Smooth muscle cell (in vitro differentiated cells): Measurements from ENCODE around the gene KIFAP3. TPM values are rescaled to one million over a fixed set of nuclear protein-coding genes. Genes with fewer than 3 reads are reported as not detected.

Source experiments
- DNase-seq: peaks from one replicate; lab custom pipeline; 2025; ENCODE audit not compliant: unreplicated experiment; lab: John Stamatoyannopoulos, UW
- H2AFZ ChIP-seq: fragments of 200-600 bp; sonication (generic); 2 replicates; pipeline ENCODE4 v1.6.0; 2016; ENCODE audit warnings: antibody characterized with exemption, low read depth, mild to moderate bottlenecking
- H3F3A ChIP-seq: fragments of 200-600 bp; sonication (generic); 2 replicates; pipeline ENCODE4 v1.6.0; 2017; ENCODE audit warnings: antibody characterized with exemption, low read depth
- H3K27ac ChIP-seq: fragments of 200-600 bp; sonication (generic); 2 replicates; pipeline ENCODE4 v1.5.1; 2016; ENCODE audit warnings: low read depth, mild to moderate bottlenecking
- H3K27me3 ChIP-seq: fragments of 200-600 bp; sonication (generic); 2 replicates; pipeline ENCODE4 v1.6.1; 2016; ENCODE audit warnings: low read depth, mild to moderate bottlenecking
- H3K36me3 ChIP-seq: fragments of 200-600 bp; sonication (generic); 2 replicates; pipeline ENCODE4 v1.5.1; 2016; ENCODE audit warnings: low read depth
- H3K4me1 ChIP-seq: fragments of 200-600 bp; sonication (generic); 2 replicates; pipeline ENCODE4 v1.5.1; 2016; ENCODE audit warnings: low read depth
- H3K4me2 ChIP-seq: fragments of 200-600 bp; sonication (generic); 2 replicates; pipeline ENCODE4 v1.6.0; 2016; ENCODE audit warnings: mild to moderate bottlenecking
- H3K4me3 ChIP-seq: fragments of 200-600 bp; sonication (generic); 2 replicates; pipeline ENCODE4 v1.5.1; 2016; ENCODE audit warnings: mild to moderate bottlenecking
- H3K79me2 ChIP-seq: fragments of 200-600 bp; sonication (generic); 2 replicates; pipeline ENCODE4 v1.6.0; 2016; ENCODE audit warnings: low read depth, mild to moderate bottlenecking
- H3K9ac ChIP-seq: fragments of 200-600 bp; sonication (generic); 2 replicates; pipeline ENCODE4 v1.6.0; 2016; ENCODE audit warnings: low read depth
- H3K9me3 ChIP-seq: fragments of 200-600 bp; sonication (generic); replicated peaks from 2 replicates; pipeline ENCODE4 v1.5.1; 2016; ENCODE audit warnings: low read depth
- H4K20me1 ChIP-seq: fragments of 200-600 bp; sonication (generic); 2 replicates; pipeline ENCODE4 v1.6.0; 2016; ENCODE audit warnings: low read depth
- WGBS: methylation state at CpG from one replicate; pipeline ENCODE4 v1.1.7; 2016; ENCODE audit warnings: low lambda C conversion rate; 5-methylcytosine and 5-hydroxymethylcytosine counted together
- polyA plus RNA-seq: library from polyadenylated mRNA; unstranded; fragments of >200 nt; fragmentation: Nextera tagmentation; extraction: Ambion mirVana; gene quantifications from 2 replicates; pipeline ENCODE4 v1.2.1, GENCODE V29; 2016
- total RNA-seq: library from RNA; depleted of rRNA; stranded (reverse); fragments of >200 nt; gene quantifications from 2 replicates; pipeline ENCODE4 v1.2.3, GENCODE V29; 2014
- TF ChIP-seq, protein P1 (sequence below): fragments of 200-600 bp; sonication (generic); IDR thresholded peaks from 2 replicates; pipeline ENCODE4 v1.5.1; 2017; ENCODE audit warnings: borderline replicate concordance, mild to moderate bottlenecking, antibody characterized with exemption; ENCODE audit not compliant: insufficient read depth, poor library complexity, severe bottlenecking

KIFAP3 gene
- total and polyA plus RNA-seq, 2 experiments from 2014 or later, result 37.1 to 55.3 TPM

DNA sequence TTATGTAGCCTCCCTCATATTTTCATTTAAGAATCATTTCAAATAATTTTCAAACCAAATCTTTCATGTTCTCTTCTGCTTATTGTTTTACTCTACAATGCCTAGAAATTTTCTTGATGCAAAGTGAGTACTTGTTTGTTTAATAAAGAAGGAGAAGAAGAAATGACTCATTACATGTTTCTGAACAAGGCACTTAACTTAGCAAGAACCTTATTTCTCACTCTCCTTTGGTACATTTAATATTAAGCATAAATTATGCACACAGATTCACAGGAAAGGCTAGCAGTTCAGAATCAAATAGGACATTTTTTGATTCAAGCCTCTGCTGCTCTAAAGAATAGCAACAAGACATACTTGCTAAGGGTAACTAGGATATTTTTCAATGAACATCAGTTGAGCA lies 189.9 kb downstream of the KIFAP3 start:
- DNase-seq, result no peak
- peaks cover 25% of the 10 kb centered on the region for H3K79me2 ChIP-seq

DNA sequence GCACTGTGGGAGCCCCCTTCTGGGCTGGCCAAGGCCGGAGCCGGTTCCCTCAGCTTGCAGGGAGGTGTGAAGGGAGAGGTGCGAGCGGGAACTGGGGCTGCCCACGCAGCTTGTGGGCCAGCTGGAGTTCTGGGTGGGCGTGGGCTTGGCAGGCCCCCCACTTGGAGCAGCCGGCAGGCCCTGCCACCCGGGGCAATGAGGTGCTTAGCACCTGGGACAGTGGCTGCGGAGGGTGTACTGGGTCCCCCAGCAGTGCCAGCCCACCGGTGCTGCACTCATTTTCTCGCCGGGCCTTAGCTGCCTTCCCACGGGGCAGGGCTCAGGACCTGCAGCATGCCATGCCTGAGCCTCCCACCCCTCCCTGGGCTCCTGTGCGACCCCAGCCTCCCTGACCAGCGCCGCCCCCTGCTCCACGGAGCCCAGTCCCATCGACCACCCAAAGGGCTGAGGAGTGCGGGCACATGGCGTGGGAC lies 192.4 kb downstream of the KIFAP3 start:
- Histone ChIP-seq H3K27ac (no peak overlapping the region), H3K4me1 (no peaks in the 10 kb centered on the region), H2AFZ (no peak overlapping the region), H3K9ac (no peak overlapping the region), H3K36me3 (peaks cover 9% of the 10 kb centered on the region), H3K9me3 (no peaks in the 10 kb centered on the region), H3K4me3 (no peak overlapping the region), H3K4me2 (no peak overlapping the region), H3K27me3 (no peaks in the 10 kb centered on the region), H3F3A (peaks cover 3% of the 10 kb centered on the region), H3K79me2 (peaks cover under 1% of the 10 kb centered on the region), H4K20me1 (peaks cover 26% of the 10 kb centered on the region)
- TF ChIP-seq, protein P1, sequence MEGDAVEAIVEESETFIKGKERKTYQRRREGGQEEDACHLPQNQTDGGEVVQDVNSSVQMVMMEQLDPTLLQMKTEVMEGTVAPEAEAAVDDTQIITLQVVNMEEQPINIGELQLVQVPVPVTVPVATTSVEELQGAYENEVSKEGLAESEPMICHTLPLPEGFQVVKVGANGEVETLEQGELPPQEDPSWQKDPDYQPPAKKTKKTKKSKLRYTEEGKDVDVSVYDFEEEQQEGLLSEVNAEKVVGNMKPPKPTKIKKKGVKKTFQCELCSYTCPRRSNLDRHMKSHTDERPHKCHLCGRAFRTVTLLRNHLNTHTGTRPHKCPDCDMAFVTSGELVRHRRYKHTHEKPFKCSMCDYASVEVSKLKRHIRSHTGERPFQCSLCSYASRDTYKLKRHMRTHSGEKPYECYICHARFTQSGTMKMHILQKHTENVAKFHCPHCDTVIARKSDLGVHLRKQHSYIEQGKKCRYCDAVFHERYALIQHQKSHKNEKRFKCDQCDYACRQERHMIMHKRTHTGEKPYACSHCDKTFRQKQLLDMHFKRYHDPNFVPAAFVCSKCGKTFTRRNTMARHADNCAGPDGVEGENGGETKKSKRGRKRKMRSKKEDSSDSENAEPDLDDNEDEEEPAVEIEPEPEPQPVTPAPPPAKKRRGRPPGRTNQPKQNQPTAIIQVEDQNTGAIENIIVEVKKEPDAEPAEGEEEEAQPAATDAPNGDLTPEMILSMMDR, result no peak
- DNase-seq, result no peak
- WGBS, result 95% methylated on average over 17 of the region's 20 CpGs

More for the DNA sequence above, 189.9 kb downstream of the KIFAP3 start:
- Histone ChIP-seq H2AFZ (no peak overlapping the region), H3K36me3 (no peaks in the 10 kb centered on the region), H3K27ac (no peak overlapping the region), H4K20me1 (peaks cover 38% of the 10 kb centered on the region), H3K27me3 (no peaks in the 10 kb centered on the region), H3K9ac (no peak overlapping the region), H3K4me3 (no peak overlapping the region), H3K4me1 (no peaks in the 10 kb centered on the region), H3K9me3 (no peaks in the 10 kb centered on the region), H3F3A (peaks cover 3% of the 10 kb centered on the region), H3K4me2 (no peak overlapping the region)
- TF ChIP-seq, protein P1, result no peak

DNA sequence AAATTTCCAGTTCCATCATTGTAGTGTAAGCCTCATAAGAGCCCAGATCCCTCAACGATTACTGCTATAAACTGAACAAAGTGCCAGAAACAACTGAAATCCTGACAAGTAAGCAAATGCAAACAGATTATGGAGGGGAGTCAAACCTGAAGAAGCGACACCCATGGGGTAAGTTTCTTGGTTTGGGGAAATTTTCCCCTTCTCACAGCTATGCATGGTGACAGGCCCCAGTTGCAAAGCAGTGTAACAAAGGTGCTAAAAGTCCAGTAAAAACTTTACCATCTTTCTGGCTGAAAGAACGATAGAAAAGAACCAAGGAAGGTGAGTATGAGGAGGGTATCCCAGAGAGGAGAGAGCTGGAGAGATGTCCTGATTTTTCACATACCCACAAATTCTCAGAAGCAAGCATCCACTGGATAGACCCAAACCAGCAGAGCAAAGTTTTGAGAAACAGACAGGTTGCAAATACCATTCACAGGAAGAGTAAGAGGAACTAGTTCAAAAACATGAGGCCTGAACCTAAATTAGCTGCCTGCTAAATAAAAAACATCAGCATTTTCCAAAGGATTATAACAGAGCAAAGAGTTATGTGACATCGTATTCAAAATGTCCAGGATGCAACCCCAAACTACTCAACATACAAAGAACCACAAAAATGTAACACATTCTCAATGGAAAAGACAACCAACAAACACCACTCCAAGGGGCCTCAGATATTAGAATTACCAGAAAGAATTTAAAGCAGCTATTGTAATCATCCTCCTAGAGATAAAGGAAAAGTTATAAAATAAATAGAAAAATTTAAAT lies 195.3 kb downstream of the KIFAP3 start:
- H3K36me3 ChIP-seq, result peaks cover 9% of the 10 kb centered on the region
- no peak overlapping the region for H2AFZ ChIP-seq
- TF ChIP-seq, protein P1, result no peak
- no peaks in the 10 kb centered on the region for H3K79me2 ChIP-seq
- H3K9me3 ChIP-seq, result no peaks in the 10 kb centered on the region
- no peak overlapping the region for H3K4me2 ChIP-seq
- no peaks in the 10 kb centered on the region for H3K27me3 ChIP-seq
- H3K9ac ChIP-seq, result no peak overlapping the region
- peak overlapping the region; percentile 8 for H3K27ac ChIP-seq
- H3K4me3 ChIP-seq, result no peak overlapping the region
- no peaks in the 10 kb centered on the region for H3K4me1 ChIP-seq
- H3F3A ChIP-seq, result peaks cover 6% of the 10 kb centered on the region
- 69% methylated on average over 4 of the region's 4 CpGs for WGBS
- peaks cover 11% of the 10 kb centered on the region for H4K20me1 ChIP-seq
- DNase-seq, result no peak
